Effector CD8-positive, alpha-beta T cell (primary cell): ENCODE data around the gene SCN1B.

Experiments used
- DNase-seq: peaks from one replicate; lab custom pipeline; 2025; lab: John Stamatoyannopoulos, UW

The SCN1B gene

GRCh38 chr19:35053667-35054293 lies 23.5 kb downstream of the SCN1B start:
- no peak for DNase-seq

GRCh38 chr19:35054626-35055025 lies 24.4 kb downstream of the SCN1B start:
- DNase-seq, result no peak

GRCh38 chr19:35055715-35056179 lies 25.5 kb downstream of the SCN1B start:
- no peak for DNase-seq

- no peak for DNase-seq
These were observed 26.3 kb downstream of the SCN1B start for GRCh38 chr19:35056513-35057063.

- DNase-seq, result no peak
These were observed 28.1 kb downstream of the SCN1B start for GRCh38 chr19:35058370-35058769.

- no peak for DNase-seq
These were observed 28.9 kb downstream of the SCN1B start for GRCh38 chr19:35059006-35059798.

- no peak for DNase-seq
These were observed 29.5 kb downstream of the SCN1B start for GRCh38 chr19:35059799-35060091.

- DNase-seq, result no peak
These were observed 30.0 kb downstream of the SCN1B start for GRCh38 chr19:35060160-35060855.

GRCh38 chr19:35061583-35062373 lies 31.5 kb downstream of the SCN1B start:
- DNase-seq, result no peak

- no peak for DNase-seq
These were observed 32.7 kb downstream of the SCN1B start for GRCh38 chr19:35062942-35063341.

GRCh38 chr19:35063940-35064818 lies 33.9 kb downstream of the SCN1B start:
- no peak for DNase-seq

GRCh38 chr19:35065574-35065973 lies 35.3 kb downstream of the SCN1B start:
- DNase-seq, result no peak

GRCh38 chr19:35066121-35066520 lies 35.9 kb downstream of the SCN1B start:
- no peak for DNase-seq

GRCh38 chr19:35066691-35067563 lies 36.7 kb downstream of the SCN1B start:
- peak; percentile 83 for DNase-seq

GRCh38 chr19:35068941-35069634 lies 38.8 kb downstream of the SCN1B start:
- no peak for DNase-seq

- DNase-seq, result no peak
These were observed 39.4 kb downstream of the SCN1B start for GRCh38 chr19:35069696-35070095.

GRCh38 chr19:35070471-35070870 lies 40.2 kb downstream of the SCN1B start:
- DNase-seq, result no peak

- no peak for DNase-seq
These were observed 43.2 kb downstream of the SCN1B start for GRCh38 chr19:35073516-35073915.

- DNase-seq, result no peak
These were observed 43.7 kb downstream of the SCN1B start for GRCh38 chr19:35073941-35074340.
